CD4-positive, alpha-beta memory T cell (primary cell): ENCODE measurements around the gene LONP1. TPM values are rescaled to one million over a fixed set of nuclear protein-coding genes. Genes with fewer than 3 reads are reported as not detected.

Experiments used
- CTCF ChIA-PET: fragments of 350-600 bp; sonication (Branson Sonifier 250); formaldehyde crosslinking; loops from one replicate; lab custom pipeline; 2021; ENCODE audit warnings: inconsistent platforms; ENCODE audit not compliant: partially characterized antibody; lab: Charles Lee
- POLR2A ChIA-PET: fragments of 350-600 bp; sonication (Branson Sonifier 250); formaldehyde crosslinking; loops from one replicate; lab custom pipeline; 2021; ENCODE audit not compliant: partially characterized antibody; lab: Charles Lee
- DNase-seq, 5 donors: peaks; one replicate each; pipeline versions ENCODE4 v3.0.0 to v3.0.0-alpha.2; 2020 to 2022; ENCODE audit warnings: mixed read lengths in 1 of 5
- H3K27ac ChIP-seq: one replicate; pipeline ENCODE4 v1.7.0; 2013; ENCODE audit warnings: low read depth, low read length
- H3K27me3 ChIP-seq: 2 replicates; pipeline ENCODE4 v1.7.0; 2013; ENCODE audit warnings: mild to moderate bottlenecking, low read length, moderate library complexity; ENCODE audit not compliant: insufficient read depth
- H3K36me3 ChIP-seq: 2 replicates; pipeline ENCODE4 v1.7.0; 2013; ENCODE audit warnings: mild to moderate bottlenecking, low read length, moderate library complexity; ENCODE audit not compliant: insufficient read depth
- H3K4me1 ChIP-seq: 2 replicates; pipeline ENCODE4 v1.7.0; 2013; ENCODE audit warnings: mild to moderate bottlenecking, low read length, moderate library complexity; ENCODE audit not compliant: insufficient read depth
- H3K4me3 ChIP-seq, 2 donors: one replicate each; pipeline ENCODE4 v1.7.0; 2013; ENCODE audit warnings: low read length in 2 of 2, mild to moderate bottlenecking in 1 of 2
- H3K9me3 ChIP-seq, 2 donors: one replicate each; pipeline ENCODE4 v1.7.0; 2013; ENCODE audit warnings: low read length in 2 of 2, control low read depth in 1 of 2; ENCODE audit not compliant: control insufficient read depth in 1 of 2
- H3K27ac Mint-ChIP-seq, 7 donors: one replicate each; pipeline ENCODE4 v1.8.0; 2020 to 2021; ENCODE audit warnings: mixed read lengths in 7 of 7, mild to moderate bottlenecking in 6 of 7, inconsistent platforms in 3 of 7, moderate library complexity in 3 of 7
- H3K27me3 Mint-ChIP-seq, 2 donors: one replicate each; pipeline ENCODE4 v1.8.0; 2020 to 2021; ENCODE audit warnings: mixed read lengths in 2 of 2
- H3K36me3 Mint-ChIP-seq, 2 donors: one replicate each; pipeline ENCODE4 v1.8.0; 2020 to 2021; ENCODE audit warnings: mixed read lengths in 2 of 2, inconsistent platforms in 1 of 2, mild to moderate bottlenecking in 1 of 2
- H3K4me1 Mint-ChIP-seq, 4 donors: one replicate each; pipeline ENCODE4 v1.8.0; 2020 to 2021; ENCODE audit warnings: mixed read lengths in 4 of 4, mild to moderate bottlenecking in 1 of 4
- H3K4me3 Mint-ChIP-seq, 8 donors: one replicate each; pipeline ENCODE4 v1.8.0; 2020 to 2021; ENCODE audit warnings: mixed read lengths in 8 of 8, mild to moderate bottlenecking in 7 of 8, moderate library complexity in 6 of 8, inconsistent platforms in 3 of 8
- H3K9me3 Mint-ChIP-seq, 8 donors: one replicate each; pipeline ENCODE4 v1.8.0; 2020 to 2021; ENCODE audit warnings: mixed read lengths in 8 of 8, mild to moderate bottlenecking in 5 of 8, inconsistent platforms in 3 of 8, moderate library complexity in 1 of 8
- intact Hi-C: fragments of 100-400 bp; cut with micrococcal nuclease; formaldehyde crosslinking; loops from one replicate; pipeline ENCODE4 v1.15.1; 2023
- polyA plus RNA-seq, 2 donors: library from polyadenylated mRNA; unstranded; fragments of 300-500 nt; fragmentation: Illumina TruSeq; gene quantifications; one replicate each; pipeline ENCODE4 v1.2.3, GENCODE V29; 2021
- total RNA-seq, 2 experiments: library from RNA; stranded (reverse); gene quantifications; one replicate each; pipeline ENCODE4 v1.2.3, GENCODE V29; 2021

Gene LONP1
- total and polyA plus RNA-seq, 4 experiments from 2014 or later, result 10.9 to 64.7 (median 49.8) TPM

DNA sequence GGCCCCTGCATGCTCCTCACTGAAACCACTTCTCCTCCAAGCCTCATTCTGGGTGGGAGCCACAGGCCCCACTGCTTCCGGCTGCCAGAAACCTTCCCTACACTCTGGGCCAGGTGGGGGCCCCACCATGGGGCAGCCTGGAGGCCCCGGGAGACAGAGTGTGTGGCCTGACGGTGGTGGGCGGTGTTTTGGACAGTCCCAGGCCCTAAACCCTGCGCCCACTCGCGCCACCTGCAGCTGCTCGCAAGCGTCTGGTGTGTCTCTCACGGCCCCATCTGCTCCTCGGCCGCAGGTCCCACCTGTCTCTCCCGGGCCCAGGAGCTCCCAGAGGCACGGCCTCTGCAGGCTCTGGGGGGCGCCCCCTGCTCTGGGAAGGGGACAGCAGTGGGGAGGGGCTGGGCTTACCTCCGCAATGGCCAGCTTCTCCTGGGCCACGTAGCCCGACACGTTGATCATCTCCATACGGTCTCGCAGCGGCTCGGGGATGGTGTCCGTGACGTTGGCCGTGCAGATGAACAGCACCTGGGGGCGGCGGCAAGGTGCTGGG lies 24.2 kb downstream of the LONP1 start:
- no peak for DNase-seq
- Histone ChIP-seq H3K27ac (no peak overlapping the region), H3K36me3 (peaks cover 47% of the 10 kb centered on the region), H3K27me3 (no peaks in the 10 kb centered on the region), H3K4me3 (no peak overlapping the region), H3K4me1 (peaks cover 19% of the 10 kb centered on the region), H3K9me3 (no peaks in the 10 kb centered on the region)
- Mint-ChIP-seq H3K27me3 (no peaks in the 10 kb centered on the region), H3K4me3 (no peak overlapping the region), H3K9me3 (no peaks in the 10 kb centered on the region), H3K27ac (peak overlapping the region in 1 of 7 donors; percentile 48), H3K4me1 (peaks cover 4 to 19% (median 11%) of the 10 kb centered on the region in 4 donors), H3K36me3 (peaks cover 0 to 50% of the 10 kb centered on the region in 2 donors)
- CTCF ChIA-PET, result no interaction called here
- POLR2A ChIA-PET, result interaction anchor here (0.6 to 1.3 kb wide), 4 partner anchors 9 to 24 kb away, joined by 3 to 4 read pairs (median 4); partner anchors contain the start of genes CATSPERD and LONP1
- intact Hi-C loops, result no loop called here

DNA sequence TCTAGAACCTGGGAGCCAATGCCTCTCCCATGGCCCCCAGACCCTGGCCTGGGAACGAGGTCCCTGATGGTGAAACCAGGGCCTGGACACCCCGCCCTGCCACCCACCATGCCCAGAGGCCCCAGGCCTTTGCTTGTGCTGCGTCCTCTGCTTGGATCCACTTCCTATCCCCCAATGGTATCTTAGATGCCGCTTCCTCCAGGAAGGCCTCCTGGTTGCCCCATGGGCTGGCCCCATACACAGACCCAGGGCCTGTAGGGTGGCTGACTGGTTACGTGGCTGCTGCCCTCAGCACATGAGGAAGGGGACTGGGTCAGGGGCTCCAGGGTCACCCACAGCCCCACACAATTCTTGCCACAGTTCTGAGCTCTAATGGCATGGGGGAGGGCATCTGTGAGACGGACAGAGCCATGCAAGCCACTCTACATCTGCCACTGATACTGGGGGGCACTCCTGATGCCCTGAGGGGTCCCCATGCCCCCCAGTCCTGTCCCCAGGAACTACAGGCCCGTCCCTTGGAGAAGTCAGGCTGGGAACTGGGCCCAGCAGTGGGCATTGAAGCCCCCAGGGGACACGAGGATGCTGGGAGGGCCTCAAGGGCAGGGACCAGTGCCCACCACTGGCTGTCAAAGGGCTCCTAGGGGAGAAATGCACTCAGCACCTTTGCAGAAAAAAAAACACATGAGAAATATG lies 24.8 kb downstream of the LONP1 start:
- H3K4me3 ChIP-seq, result no peak overlapping the region
- H3K27me3 ChIP-seq, result no peaks in the 10 kb centered on the region
- Mint-ChIP-seq H3K4me3 (no peak overlapping the region), H3K27me3 (no peaks in the 10 kb centered on the region), H3K36me3 (peaks cover 0 to 54% of the 10 kb centered on the region in 2 donors), H3K27ac (peak overlapping the region in 2 of 7 donors; percentile 29 to 48), H3K4me1 (peaks cover 7 to 25% (median 15%) of the 10 kb centered on the region in 4 donors), H3K9me3 (peaks cover 0 to 5% (median 0%) of the 10 kb centered on the region in 8 donors)
- intact Hi-C loops, result no loop called here
- H3K4me1 ChIP-seq, result peaks cover 19% of the 10 kb centered on the region
- no peak for DNase-seq
- POLR2A ChIA-PET, result interaction anchor here (1.1 to 1.3 kb wide), 3 partner anchors 8 to 25 kb away, joined by 3 to 4 read pairs (median 4); partner anchors contain the start of genes CATSPERD and LONP1
- no peak overlapping the region for H3K27ac ChIP-seq
- H3K9me3 ChIP-seq, result no peaks in the 10 kb centered on the region
- peaks cover 47% of the 10 kb centered on the region for H3K36me3 ChIP-seq
- CTCF ChIA-PET, result no interaction called here

DNA sequence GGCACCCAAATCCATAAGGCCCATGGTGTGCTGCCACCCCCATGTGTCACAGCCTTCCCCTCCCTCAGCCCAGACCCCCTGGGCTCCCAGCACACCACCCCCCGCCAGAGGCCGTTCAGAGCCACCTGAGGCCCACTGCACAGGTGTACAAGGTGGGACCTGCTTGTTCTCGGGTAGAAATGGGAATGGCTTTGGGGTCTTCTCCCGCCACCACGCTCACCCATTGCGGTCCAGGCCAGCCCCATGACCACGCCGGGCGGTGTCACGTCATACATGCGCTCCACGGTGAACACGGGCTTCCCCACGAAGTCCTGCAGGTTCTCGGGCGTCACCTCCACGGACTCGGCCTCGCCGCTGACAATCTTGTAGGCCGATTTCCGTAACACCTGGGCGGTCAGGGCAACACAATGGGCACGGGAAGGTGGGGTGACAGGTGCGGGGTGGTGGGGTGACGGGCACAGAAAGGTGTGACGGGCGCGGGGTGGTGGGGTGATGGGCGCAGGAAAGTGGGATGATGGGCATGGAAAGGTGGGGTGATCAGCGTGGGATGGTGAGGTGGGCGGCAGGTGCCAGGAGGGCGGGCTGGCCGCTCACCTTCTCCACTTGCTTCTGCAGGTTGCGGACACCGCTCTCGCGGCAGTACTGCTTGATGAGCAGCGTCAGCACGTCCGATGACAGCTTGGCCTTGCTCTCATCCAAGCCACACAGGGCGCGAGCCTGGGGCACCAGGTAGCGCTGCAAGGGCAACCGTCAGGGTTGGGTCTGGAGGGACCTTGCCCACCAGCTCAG lies 25.6 kb downstream of the LONP1 start:
- peaks cover 24% of the 10 kb centered on the region for H3K4me1 ChIP-seq
- H3K27me3 ChIP-seq, result no peaks in the 10 kb centered on the region
- Mint-ChIP-seq H3K36me3 (peaks cover 0 to 58% of the 10 kb centered on the region in 2 donors), H3K9me3 (peaks cover 0 to 5% (median 0%) of the 10 kb centered on the region in 8 donors), H3K27me3 (no peaks in the 10 kb centered on the region), H3K4me1 (peaks cover 10 to 30% (median 20%) of the 10 kb centered on the region in 4 donors), H3K4me3 (no peak overlapping the region), H3K27ac (peak overlapping the region in 5 of 7 donors; percentile 8 to 100 (median 60))
- ChIA-PET POLR2A (interaction anchor here (1.1 to 1.6 kb wide), 3 partner anchors 25 to 26 kb away, joined by 3 to 4 read pairs (median 3); partner anchors contain the start of genes CATSPERD and LONP1), CTCF (no interaction called here)
- H3K27ac ChIP-seq, result no peak overlapping the region
- no peak for DNase-seq
- H3K9me3 ChIP-seq, result no peaks in the 10 kb centered on the region
- no peak overlapping the region for H3K4me3 ChIP-seq
- peaks cover 47% of the 10 kb centered on the region for H3K36me3 ChIP-seq
- intact Hi-C loops, result no loop called here

DNA sequence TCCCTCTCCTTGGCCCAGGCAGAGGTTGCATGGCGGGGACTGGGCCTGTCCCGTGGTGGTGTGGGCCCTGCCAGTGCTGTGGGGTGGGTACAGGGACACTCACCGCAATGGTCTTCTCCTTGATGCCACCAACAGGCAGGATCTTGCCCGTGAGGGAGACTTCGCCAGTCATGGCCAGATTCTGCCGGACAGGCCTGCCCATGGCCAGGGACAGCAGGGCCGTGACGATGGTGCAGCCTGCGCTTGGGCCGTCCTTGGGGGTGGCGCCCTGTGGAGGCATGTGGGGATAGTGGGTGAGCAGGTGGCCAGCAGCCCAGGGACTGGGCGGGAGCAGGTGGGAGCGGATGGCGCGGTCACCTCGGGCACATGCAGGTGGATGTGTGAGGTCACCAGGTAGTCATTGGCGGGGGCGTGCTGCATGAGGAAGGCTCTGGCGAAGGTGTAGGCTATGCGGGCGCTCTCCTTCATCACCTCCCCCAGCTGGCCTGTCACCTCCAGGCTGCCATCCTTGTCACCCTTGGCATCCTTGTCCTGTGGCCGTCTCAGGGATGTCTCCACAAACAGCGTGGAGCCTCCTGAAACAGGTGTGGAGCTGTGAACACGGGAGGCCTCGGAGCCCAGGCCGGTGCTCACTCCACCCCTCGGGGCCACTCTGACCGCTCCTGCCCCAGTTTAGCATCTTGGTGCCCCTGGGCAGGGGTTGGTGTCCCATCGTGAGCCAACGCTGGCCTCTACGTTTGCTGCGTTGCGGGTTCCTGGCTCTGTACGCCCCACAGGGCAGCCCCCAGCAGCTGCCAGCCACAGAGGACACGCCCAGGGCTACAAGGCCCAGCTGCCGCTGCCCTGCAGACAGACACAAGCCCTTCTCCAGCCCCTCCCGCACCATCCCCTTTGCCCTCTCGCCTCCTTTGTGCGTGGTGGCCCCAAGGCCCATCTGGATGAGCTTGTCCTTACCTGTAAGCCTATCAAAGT lies 26.5 kb downstream of the LONP1 start:
- DNase-seq, result no peak
- H3K36me3 Mint-ChIP-seq, result peaks cover 0 to 51% of the 10 kb centered on the region in 2 donors
- Histone ChIP-seq H3K4me3 (no peak overlapping the region), H3K27ac (no peak overlapping the region), H3K4me1 (peaks cover 24% of the 10 kb centered on the region), H3K27me3 (no peaks in the 10 kb centered on the region), H3K9me3 (no peaks in the 10 kb centered on the region), H3K36me3 (peaks cover 40% of the 10 kb centered on the region)
- H3K4me3 Mint-ChIP-seq, result no peak overlapping the region
- ChIA-PET POLR2A (interaction anchor here (1.0 to 1.6 kb wide), 2 partner anchors 27 to 71 kb away, joined by 3 to 4 read pairs; partner anchors contain the start of genes CATSPERD, SAFB and SAFB2), CTCF (no interaction called here)
- peak overlapping the region in 5 of 7 donors; percentile 8 to 100 (median 65) for H3K27ac Mint-ChIP-seq
- peaks cover 0 to 5% (median 0%) of the 10 kb centered on the region in 8 donors for H3K9me3 Mint-ChIP-seq
- intact Hi-C loops, result no loop called here
- peaks cover 12 to 31% (median 21%) of the 10 kb centered on the region in 4 donors for H3K4me1 Mint-ChIP-seq
- H3K27me3 Mint-ChIP-seq, result no peaks in the 10 kb centered on the region

DNA sequence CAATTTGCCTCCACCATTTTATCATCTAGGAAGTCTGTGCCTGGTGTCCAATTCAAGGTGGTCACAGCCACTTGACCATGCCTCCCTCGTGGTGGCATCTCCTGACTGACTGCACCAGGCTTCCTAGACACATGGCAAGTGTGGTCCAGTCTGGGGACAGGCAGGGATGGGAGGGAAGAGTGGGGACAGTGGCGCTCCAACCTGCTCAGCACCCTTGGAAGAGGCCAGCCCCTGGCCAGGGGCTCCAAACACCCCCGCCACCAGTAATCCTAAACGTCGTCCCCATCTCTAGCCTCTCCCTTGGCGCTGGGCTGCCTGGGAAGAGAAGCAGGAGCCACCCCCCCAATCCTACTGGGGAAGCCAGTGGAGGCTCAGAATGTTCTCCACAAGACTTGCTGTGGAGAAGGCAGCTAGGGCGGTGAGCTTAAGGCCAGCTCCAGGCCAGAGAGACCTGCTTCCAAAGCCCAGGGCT lies 27.2 kb downstream of the LONP1 start:
- peak overlapping the region; percentile 83 for H3K27ac ChIP-seq
- no peaks in the 10 kb centered on the region for H3K27me3 ChIP-seq
- H3K9me3 ChIP-seq, result no peaks in the 10 kb centered on the region
- intact Hi-C loops, result no loop called here
- no peaks in the 10 kb centered on the region for H3K27me3 Mint-ChIP-seq
- H3K9me3 Mint-ChIP-seq, result peaks cover 0 to 5% (median 0%) of the 10 kb centered on the region in 8 donors
- peaks cover 40% of the 10 kb centered on the region for H3K36me3 ChIP-seq
- H3K4me1 Mint-ChIP-seq, result peaks cover 16 to 37% (median 23%) of the 10 kb centered on the region in 4 donors
- peaks cover 0 to 51% of the 10 kb centered on the region in 2 donors for H3K36me3 Mint-ChIP-seq
- H3K4me3 Mint-ChIP-seq, result peak overlapping the region; percentile 29 to 97 (median 54)
- H3K4me3 ChIP-seq, result no peak overlapping the region
- ChIA-PET CTCF (no interaction called here), POLR2A (interaction anchor here (1.0 to 1.6 kb wide), 2 partner anchors 28 to 70 kb away, joined by 3 to 4 read pairs; partner anchors contain the start of genes CATSPERD, SAFB and SAFB2)
- DNase-seq, result no peak
- H3K27ac Mint-ChIP-seq, result peak overlapping the region in 6 of 7 donors; percentile 4 to 100 (median 84)
- H3K4me1 ChIP-seq, result peaks cover 27% of the 10 kb centered on the region
